ENCODE data around the gene COA7.

Gene COA7

DNA sequence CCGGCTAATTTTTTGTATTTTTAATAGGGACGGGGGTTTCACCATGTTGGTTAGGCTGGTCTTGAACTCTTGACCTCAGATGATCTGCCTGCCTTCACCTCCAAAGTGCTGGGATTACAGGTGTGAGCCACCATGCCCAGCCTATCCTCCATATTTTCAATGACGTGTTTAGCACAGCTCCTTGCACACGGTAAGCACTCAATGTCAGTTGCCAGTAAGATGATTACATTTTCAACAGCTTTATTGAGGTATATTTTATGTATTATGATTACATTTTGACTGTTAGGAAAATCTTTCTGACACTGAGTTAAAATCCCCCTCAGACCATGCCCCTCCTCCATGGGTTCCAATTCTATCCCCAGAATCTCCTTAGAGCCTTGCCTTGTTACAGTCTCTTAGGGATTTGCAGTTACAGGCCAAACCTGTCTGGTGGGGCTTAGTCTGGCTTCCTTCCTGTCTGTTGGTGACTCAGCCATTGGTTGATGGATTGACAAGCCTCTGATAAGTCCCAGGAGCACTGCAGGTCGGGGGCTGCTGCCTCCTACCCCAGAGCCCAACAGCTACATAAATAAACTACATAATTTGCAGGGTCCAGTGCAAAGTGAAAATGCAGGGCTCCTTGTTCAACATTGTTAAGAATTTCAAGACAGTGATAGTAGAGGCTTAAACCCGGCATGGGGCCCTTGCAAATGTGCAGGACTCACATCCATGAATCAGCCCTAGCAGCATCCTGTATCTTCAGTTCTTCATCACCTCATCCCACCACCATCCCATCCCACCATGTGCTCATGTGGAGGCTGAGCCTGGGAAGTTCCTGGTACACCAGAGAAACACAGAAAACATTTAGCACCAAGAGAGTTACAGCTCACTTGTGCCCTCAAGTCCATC lies 23.4 kb downstream of the COA7 start:
- FAIRE-seq: no peak
- no peak for DNase-seq (ENCODE audit: insufficient read length, low spot score)

DNA sequence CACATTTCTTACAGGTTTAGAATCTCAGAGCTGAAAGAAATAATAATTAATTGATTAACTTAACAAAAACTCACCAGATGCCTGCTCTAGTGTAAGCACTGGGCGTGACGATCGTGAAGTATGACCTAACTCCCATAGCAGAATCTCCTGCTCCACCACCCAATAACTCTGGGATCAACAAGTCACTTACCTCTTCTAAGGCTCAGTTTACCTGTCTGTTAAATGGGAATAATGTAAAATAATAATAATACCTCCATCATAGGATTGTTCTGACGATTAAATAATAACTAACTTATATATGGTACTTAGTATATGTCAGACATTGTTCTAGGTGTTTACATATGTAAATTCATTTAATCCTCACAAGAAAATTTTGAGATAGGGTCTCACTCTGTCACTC lies 24.6 kb downstream of the COA7 start:
- DNase-seq (ENCODE audit: insufficient read length, low spot score): no peak
- FAIRE-seq: no peak

DNA sequence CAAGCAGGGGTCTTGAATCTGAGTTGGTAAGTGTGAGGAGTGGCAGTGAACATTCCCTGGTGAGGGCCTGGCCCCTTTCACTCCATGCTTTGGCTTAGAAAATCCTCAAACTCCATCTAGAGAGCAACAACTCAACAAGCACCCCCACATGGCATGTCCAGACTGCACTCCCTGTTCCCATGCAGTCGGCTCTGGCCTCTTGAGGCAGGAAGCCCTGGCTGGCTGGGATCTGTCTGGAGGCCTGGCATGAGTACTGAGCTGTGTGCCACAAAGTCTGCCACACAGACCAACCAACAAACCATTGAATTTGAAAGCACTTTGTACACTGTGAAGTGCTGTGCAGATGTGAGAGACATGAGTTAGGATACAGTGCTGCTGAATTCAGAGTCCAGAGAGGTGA lies 25.2 kb downstream of the COA7 start:
- DNase-seq (ENCODE audit: insufficient read length, low spot score) (no peak), FAIRE-seq (no peak)

DNA sequence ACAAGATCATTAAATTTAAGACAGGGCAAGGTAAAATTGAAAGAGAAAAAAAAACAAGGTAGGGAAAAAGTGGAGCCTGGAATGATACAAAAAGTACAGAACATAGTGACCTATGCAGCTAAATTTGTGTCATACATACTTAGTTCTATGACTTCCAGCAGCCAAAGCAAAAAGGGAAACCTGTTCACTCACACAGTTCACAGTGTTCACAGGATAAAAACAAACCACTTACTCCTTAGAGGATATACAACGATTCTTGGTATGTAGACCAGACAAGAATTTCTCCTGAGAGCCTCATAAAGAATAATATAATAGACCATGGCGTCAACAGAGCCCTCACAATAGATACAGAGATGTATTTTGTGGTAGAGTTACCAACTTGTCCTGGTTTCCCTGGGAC lies 27.5 kb downstream of the COA7 start:
- DNase-seq (ENCODE audit: insufficient read length, low spot score): no peak
- no peak for FAIRE-seq

DNA sequence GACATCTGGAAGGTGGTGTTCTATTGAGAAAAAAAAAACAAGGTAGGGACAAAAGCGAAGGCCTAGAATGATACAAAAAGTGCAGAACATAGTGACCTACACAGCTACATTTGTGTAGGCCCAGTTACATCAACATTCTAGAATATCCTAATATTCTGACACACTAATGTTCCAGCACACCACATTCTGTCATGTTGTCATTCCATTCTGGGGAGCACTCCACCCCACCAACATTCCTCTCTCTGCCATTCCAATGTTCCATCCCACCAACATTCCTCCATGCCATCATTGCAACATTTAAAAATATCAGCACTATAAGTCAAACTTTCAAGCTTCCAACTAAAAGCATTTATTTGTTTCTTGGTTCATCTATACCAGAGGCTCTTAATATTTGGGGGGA lies 28.5 kb downstream of the COA7 start:
- no peak for FAIRE-seq

DNA sequence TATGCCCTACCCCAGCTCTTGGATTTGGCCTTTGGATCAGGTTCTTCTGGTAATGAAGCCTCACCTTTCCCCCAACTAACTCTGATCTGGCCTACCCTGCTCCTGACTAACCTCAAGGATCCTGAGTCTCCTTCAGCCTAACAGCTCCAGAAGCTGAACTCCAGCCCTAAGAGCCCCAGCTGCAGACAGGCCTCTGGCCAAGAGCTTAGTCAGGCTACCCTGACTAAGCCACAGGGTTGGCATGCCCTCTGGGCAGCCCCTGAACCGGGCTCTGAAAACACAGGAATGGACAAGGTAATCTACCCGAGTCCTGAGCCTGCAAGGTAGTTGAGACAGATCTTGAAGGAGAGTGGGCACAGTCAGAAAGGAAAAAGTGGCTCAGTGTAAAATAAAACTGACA lies 29.4 kb downstream of the COA7 start:
- DNase-seq (ENCODE audit: insufficient read length, low spot score): no peak
- FAIRE-seq: no peak

More for the DNA sequence above, 28.5 kb downstream of the COA7 start:
- peak; percentile 49 for DNase-seq (ENCODE audit: insufficient read length, low spot score)

DNA sequence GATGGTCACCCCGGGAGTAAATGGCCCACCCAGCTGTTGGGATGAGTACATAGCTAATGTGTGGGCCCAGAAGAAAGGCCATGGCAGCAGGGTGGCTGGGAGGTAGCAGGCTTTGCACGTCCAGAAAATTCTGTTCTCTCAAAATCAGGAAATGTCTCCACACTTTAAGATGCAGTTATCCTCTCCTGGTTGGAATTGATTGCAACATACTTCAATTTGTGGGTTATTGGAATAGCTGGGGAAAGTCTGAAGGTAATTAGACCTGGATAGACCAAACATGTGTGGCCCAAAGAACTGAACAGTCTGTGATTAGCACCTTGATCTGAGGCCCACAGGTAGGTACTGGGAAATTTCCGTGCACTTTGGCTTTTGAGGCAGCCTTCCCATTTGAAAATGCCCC lies 30.2 kb downstream of the COA7 start:
- no peak for FAIRE-seq
- DNase-seq (ENCODE audit: insufficient read length, low spot score): no peak

DNA sequence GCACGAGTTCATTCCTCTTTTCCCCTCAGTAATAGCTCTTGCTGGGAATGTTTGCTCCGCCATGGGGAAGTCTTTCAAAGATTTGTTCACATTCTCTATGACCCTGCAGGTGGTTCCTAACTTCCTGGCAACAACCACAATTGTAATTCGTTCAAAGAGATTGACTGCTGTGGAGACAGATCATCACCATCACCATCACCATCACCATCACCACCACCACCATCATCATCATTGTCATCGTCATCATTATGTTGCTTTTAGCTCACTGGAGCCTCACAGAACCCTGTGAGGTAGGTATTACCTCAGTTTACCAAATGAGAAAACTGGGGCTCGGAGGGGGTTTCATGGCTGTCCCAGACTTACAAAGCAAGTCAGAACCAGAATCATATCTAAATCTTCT lies 30.9 kb downstream of the COA7 start:
- DNase-seq (ENCODE audit: insufficient read length, low spot score): no peak
- FAIRE-seq: peak; percentile 42

DNA sequence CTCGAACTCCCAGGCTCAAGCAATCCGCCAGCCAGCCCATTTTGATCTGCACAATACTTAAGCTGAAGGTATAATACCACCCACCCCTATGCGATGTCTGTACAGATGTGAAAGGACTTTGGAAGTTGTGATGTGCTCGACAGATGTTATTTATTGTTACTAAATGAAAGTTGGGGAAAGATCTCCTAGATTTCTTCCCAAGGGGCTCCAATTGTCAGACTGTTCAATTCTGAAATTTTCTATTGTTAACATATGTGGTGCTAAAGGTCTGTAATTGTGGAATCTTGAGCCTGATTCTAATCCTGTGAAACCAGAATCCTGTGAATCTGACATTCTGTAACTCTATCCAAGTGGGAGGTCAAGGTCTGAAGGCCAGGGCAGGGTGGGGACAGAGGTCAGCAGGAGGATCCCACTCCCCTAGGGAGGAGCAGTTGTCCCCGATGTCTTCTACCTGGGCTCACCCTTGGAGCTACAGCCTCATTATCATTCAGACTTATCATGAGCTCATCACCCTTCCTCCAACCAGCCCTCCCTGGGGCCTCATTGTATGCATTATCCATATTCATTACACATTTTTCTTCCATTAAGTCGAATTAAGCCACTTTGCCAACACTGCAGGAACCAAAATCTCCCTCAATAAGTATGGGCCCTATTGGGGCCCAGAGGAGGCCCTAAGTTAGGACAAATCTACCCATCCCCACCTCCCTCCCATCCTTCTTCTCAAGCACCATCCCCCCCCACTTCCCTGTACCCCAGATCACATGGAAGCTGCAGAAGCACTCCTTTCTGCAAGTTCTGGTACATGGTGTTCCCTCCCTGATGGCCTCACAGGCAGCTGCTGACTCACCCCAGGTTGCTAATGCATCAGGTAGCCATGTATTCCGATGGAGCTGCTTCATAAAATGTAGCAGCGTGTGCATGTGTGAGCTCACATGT lies 32.9 kb downstream of the COA7 start:
- DNase-seq (ENCODE audit: insufficient read length, low spot score) (no peak), FAIRE-seq (no peak)

DNA sequence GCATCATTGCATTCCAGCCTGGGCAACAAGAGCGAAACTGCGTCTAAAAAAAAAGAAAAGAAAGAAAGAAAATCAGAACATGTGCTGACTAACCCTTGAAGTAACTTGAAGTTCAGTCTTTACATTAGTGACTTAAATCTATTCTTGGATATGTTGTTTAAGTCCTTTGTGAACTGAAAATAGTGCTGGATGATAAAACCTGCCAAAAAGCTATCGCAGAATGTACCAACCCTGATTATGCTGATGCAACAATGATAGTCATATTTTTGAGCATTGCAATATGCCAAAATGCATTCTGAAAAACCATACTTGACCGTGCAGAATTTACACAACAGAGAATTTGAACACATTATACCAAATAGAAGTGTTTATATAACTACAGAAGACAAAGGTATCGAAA lies 34.4 kb downstream of the COA7 start:
- DNase-seq (ENCODE audit: insufficient read length, low spot score) (no peak), FAIRE-seq (no peak)

DNA sequence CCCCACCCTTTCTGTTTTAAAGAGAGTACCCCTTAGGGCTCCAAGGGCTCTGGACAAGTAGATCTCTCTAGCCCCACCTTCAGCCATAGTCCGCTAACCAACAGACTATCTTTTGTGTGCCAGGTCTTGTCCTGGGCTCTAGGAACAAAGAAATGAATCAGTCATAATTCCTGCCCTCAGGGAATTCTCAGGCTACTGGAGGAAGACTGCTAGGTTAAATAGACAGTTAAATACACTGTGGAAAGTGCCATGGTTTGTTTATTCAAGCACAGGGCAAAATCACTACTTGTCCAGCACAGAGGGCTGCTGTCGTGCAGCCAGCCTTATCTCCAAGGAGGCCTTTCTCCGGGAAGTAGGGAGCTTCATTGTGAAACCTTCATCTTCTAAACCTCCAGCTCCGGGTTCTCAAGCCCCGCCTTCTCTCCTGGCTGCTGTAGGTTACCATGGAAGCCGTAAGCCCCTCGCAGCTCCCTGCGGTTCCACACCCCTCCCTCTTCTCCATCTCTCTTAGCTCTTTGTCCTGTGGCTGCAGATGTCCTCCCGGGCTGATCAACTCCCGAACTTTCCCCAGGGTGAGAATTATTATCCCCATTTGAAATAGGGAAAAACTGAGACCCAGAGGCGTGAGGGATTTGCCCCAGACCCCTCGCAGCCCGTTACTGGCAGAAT lies 35.4 kb downstream of the COA7 start:
- DNase-seq (ENCODE audit: insufficient read length, low spot score): peak; percentile 57

DNA sequence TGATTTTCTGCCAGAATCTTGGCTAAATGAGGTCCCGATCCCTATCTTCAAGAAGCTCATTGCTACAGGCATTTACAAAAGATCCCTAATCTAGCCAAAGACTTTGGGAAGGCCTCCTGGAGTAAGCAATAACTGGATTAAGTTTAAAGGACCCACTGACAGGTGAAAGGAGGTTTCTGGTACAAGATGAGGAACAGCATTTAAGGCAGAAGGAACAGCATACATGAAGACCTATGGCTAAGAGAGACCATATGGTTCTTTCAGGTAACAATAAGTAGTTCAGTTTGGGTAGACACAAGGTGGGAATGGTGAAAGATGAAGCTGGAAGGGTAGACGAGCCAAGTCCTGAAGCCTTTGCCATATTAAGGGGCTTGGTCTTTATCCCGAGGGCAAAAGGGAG lies 37.3 kb downstream of the COA7 start:
- no peak for FAIRE-seq
- DNase-seq (ENCODE audit: insufficient read length, low spot score): no peak

More for the DNA sequence above, 35.4 kb downstream of the COA7 start:
- FAIRE-seq: no peak

DNA sequence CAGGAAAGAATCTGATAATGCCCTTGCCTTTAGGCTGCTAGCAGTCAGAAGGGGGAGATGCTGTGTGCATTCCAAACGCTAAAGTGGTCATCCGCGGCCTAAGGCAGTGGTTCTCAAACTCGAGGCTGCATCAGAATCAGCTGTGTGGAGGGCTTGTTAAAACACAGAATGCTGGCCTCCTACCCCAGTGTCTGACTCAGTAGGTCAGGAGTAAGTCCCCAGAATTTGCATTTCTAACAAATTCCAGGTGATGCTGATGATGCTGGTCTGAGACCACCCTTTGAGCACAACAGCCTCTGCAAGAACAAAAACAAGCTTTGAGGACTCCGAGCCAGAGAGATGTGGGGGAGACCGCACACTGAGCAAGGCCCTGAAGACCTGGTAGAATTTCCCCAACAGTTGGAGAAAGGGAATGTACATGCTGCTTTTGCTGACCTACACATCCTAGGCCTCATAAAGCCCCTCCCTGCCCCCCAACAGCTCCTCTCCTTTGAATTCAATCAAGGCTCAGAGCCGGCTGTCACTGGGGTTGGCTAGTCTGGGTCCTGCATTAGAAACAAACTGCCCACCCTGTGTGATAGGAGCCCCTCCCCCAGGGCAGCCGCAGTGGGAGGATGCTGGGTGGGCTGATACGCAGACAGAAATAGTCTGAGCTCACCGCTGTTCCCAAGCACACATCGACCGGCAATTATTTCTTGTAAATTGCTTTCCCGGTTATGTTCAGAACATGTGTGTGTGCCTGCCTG lies 38.1 kb downstream of the COA7 start:
- FAIRE-seq (no peak), DNase-seq (ENCODE audit: insufficient read length, low spot score) (no peak)

DNA sequence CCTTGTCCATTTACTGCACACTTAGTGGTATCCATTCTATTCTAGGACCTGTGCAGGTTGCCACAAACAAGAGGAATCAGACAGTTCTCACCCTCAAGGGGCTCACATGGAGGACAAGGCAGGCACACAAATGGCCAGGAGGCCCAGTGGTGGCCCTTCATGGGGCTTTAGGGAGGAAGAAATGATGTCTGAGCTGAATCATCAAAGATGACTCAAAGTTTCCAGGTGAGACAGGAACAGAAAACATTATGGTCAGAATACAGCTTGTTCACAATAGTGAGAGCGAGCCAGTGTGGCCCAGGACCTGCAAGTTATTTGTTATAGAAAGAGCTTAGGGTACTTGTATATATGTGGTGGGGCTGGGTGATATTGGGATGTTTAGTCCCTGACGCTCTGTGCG lies 38.8 kb downstream of the COA7 start:
- DNase-seq (ENCODE audit: insufficient read length, low spot score) (no peak), FAIRE-seq (no peak)

DNA sequence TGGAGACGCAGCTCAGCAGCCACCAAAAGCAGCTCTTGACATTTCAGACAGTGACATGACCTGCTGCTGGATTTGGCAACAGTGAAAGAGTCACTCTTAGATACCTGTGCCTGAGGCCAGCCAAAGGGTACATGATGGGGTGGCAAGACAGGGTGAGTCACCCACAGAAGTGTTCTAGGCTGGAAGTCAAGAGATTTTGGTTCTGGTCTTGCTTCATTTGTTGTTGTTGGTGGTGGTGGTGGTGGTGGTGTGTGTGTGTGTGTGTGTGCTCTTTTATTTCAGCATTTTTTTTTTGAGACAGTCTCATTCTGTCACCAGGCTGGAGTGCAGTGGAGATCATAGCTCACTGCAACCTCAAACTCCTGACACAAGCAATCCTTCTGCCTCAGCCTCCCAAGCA lies 39.4 kb downstream of the COA7 start:
- DNase-seq (ENCODE audit: insufficient read length, low spot score) (no peak), FAIRE-seq (no peak)

DNA sequence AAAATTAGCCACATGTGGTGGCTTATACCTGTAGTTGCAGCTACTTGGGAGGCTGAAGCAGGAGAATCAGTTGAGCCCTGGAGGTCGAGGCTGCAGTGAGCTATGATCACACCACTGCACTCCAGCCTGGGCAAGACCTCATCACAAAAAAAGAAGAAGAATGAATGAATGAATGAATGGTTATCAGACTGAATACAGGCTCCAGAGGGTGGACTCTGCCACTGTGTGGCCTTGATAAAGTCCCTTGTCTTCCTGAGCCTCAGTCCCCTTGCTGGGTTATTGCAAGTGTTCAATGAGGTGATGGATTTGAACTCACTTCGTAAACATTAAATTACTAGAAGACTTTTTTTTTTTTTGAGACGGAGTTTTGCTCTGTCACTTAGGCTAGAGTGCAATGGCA lies 40.4 kb downstream of the COA7 start:
- no peak for FAIRE-seq

DNA sequence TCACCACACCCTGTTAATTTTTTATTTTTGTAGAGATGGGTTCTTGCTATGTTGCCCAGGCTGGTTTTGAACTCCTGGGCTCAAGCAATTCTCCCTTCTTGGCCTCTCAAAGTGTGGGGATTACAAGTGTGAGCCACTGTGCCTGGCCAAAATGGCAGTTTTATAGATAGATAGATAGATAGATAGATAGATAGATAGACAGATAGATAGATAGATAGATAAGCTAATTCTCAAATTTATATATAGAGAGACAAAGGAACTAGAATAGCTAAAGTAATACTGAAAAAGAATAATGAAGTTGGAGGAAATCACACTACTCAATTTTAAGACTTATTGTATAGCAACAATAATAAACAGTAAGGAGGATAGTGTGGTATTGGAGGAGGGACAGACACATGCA lies 44.1 kb downstream of the COA7 start:
- DNase-seq (ENCODE audit: insufficient read length, low spot score) (no peak), FAIRE-seq (no peak)

More for the DNA sequence above, 40.4 kb downstream of the COA7 start:
- no peak for DNase-seq (ENCODE audit: insufficient read length, low spot score)

DNA sequence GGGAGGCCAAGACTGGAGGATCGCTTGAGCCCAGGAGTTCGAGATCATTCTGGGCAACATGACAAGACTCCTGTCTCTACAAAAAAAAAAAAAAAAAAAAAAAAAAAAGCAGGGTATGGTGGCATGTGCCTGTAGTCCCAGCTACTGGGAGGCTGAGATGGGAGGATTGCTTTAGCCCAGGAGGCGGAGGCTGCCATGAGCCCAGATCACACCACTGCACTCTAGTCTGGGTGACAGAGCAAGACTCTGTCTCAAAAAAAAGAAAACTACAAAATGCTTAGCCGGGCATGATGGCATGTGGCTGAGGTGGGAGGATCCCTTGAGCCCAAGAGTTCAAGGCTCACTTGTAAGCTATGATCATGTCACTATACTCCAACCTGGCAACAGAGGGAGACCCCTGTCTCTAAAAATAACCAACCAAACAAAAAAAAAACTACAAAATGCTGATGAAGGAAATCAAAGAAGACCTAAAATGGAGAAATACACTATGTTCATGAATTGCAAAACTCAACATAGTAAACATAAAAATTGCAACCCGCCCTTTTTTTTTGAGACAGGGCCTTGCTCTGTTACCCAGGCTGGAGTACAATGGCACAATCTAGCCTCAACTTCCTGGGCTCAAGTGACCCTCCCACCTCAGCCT lies 44.8 kb downstream of the COA7 start:
- DNase-seq (ENCODE audit: insufficient read length, low spot score) (no peak), FAIRE-seq (no peak)

DNA sequence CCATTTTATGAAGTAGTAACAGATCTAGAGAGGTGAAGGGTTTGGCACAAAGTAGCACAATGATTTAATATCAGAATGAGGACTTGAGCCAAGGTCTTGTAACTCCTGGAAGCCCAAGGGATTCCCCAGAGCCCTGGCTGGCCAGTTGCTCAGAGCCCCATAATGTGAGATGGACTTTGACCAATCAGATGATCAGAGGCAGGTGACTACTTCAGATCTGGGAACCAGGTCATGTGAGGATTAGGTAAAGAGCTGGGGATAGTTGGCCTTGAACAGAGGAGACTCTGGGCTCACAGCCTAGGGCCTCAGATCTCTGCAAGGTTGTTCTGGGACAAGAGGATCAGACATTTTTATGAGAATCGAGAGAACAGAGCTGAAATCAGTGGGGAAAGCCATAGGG lies 46.2 kb downstream of the COA7 start:
- FAIRE-seq (no peak), DNase-seq (ENCODE audit: insufficient read length, low spot score) (no peak)

DNA sequence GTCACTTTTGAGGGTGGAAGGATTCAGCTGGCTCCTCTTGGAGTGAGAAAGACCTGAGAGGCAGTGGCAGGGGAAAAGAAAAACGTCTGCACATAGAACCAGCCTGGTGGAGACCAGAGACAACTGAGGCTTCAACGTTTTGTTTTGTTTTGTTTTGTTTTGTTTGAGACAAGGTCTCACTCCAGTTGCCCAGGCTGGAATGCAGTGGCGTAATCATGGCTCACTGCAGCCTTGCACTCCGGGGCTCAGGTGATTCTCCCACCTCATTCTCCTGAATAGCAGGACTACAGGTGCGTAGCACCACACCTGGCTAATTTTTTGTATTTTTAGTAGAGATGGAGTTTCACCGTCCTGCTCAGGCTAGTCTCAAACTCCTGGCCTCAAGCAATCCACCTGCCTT lies 52.9 kb downstream of the COA7 start:
- FAIRE-seq (no peak), DNase-seq (ENCODE audit: insufficient read length, low spot score) (no peak)
